ENCODE results near the gene C6orf118. TPM values are rescaled to one million over a fixed set of nuclear protein-coding genes. Genes with fewer than 3 reads are reported as not detected.

The C6orf118 gene
- total and polyA plus RNA-seq, 2 of the 8 experiments (the other 6 are each of a cell fraction or from before 2014, with no cell fraction given), result 0.35 to 0.58 TPM

- H4K91ac ChIP-seq (replicated peaks; ENCODE audit: insufficient read length, low read length), result no peak overlapping the region
- no peak overlapping the region for H2AFZ ChIP-seq (ENCODE audit: low read length)
- H2BK12ac ChIP-seq (ENCODE audit: low read depth, low read length), result no peak overlapping the region
- H3K36me3 ChIP-seq (ENCODE audit: control insufficient read depth in 2 of 4, insufficient read depth in 4 of 4, low read length in 3 of 4), result no peaks in the 10 kb centered on the region
- POLR2A ChIA-PET (ENCODE audit: partially characterized antibody), result no interaction called here
- H2BK5ac ChIP-seq (ENCODE audit: low read depth, low read length), result no peak overlapping the region
- FAIRE-seq (no peak), DNase-seq (ENCODE audit: low read depth in 1 of 2, low spot score in 2 of 2) (no peak)
- no peak overlapping the region for H2AK5ac ChIP-seq (ENCODE audit: low read depth, low read length)
- WGBS, 2 experiments (ENCODE audit: extremely low coverage in 1 of 2, insufficient coverage in 1 of 2, insufficient read length in 1 of 2, insufficient replicate concordance in 2 of 2, low coverage in 1 of 2, low lambda C conversion rate in 2 of 2, missing lambda C conversion rate in 1 of 2), result 88% methylated on average over 3 of the region's 3 CpGs; no CpG with 5 or more reads in 1 of the 2 experiments
- no peak overlapping the region for H3K23ac ChIP-seq (ENCODE audit: insufficient read length)
- no peak overlapping the region for H3K4me3 ChIP-seq (ENCODE audit: extremely low read depth in 1 of 4, insufficient read depth in 2 of 4, low read depth in 3 of 4, low read length in 4 of 4)
- H3K56ac ChIP-seq (replicated peaks; ENCODE audit: insufficient read length, low read depth, low read length), result no peak overlapping the region
- CTCF ChIA-PET (ENCODE audit: partially characterized antibody), result interaction anchor here (0.7 kb wide), 2 partner anchors 15 to 284 kb away, joined by 3 read pairs; no protein-coding TSS in a partner anchor
- no peak overlapping the region for H4K8ac ChIP-seq (ENCODE audit: extremely low read depth, insufficient read depth, low read length)
- H2BK120ac ChIP-seq (replicated peaks; ENCODE audit: low read depth, low read length), result no peak overlapping the region
- no peaks in the 10 kb centered on the region for H3K79me1 ChIP-seq (ENCODE audit: low read depth, low read length)
- H3K4ac ChIP-seq (replicated peaks; ENCODE audit: insufficient read length, low read depth, low read length), result no peak overlapping the region
- TF ChIP-seq CHD1 (IDR thresholded peaks at IDR 0.05; ENCODE audit: low read depth, low read length), result no peak
- TF ChIP-seq RBBP5 (IDR thresholded peaks at IDR 0.05; ENCODE audit: borderline replicate concordance, low read depth, low read length), result no peak
- TF ChIP-seq KDM1A (IDR thresholded peaks at IDR 0.05; ENCODE audit: borderline replicate concordance, low read length), result no peak
- no peak for TF ChIP-seq ATF2 (IDR thresholded peaks at IDR 0.05; ENCODE audit: low read length)
- no peak for TF ChIP-seq ZNF274 (IDR thresholded peaks at IDR 0.05; ENCODE audit: borderline replicate concordance, extremely low read depth, low read length)
- no peak for TF ChIP-seq TAF7 (optimal IDR thresholded peaks at IDR 0.05; ENCODE audit: borderline replicate concordance, low read depth, low read length)
- no peak for TF ChIP-seq SP4 (IDR thresholded peaks at IDR 0.05; ENCODE audit: low read length)
- H3K27me3 ChIP-seq (replicated peaks in 1 of 4; ENCODE audit: control insufficient read depth in 3 of 4, extremely low read depth in 1 of 4, insufficient read depth in 3 of 4, low read length in 3 of 4), result no peaks in the 10 kb centered on the region
- no peak overlapping the region for H2BK15ac ChIP-seq (ENCODE audit: low read length)
- H3K9ac ChIP-seq (replicated peaks in 1 of 4; ENCODE audit: extremely low read depth in 1 of 4, low read depth in 3 of 4, low read length in 3 of 4), result no peak overlapping the region
- no peak overlapping the region for H3K27ac ChIP-seq (ENCODE audit: low read depth, low read length)
- H2BK20ac ChIP-seq (ENCODE audit: low read length), result no peak overlapping the region
- H3K79me2 ChIP-seq (ENCODE audit: control insufficient read depth in 1 of 2, insufficient read depth in 2 of 2, low read length in 2 of 2), result no peaks in the 10 kb centered on the region
- no peaks in the 10 kb centered on the region for H4K20me1 ChIP-seq (replicated peaks in 1 of 2; ENCODE audit: control insufficient read depth in 1 of 2, insufficient read depth in 2 of 2, low read length in 2 of 2)
- no peak overlapping the region for H4K5ac ChIP-seq (ENCODE audit: insufficient read length, low read depth, low read length)
- no peak overlapping the region for H3K14ac ChIP-seq (ENCODE audit: insufficient read length)
- no peak overlapping the region for H3K4me2 ChIP-seq (ENCODE audit: insufficient read depth in 1 of 2, low read depth in 2 of 2, low read length in 2 of 2)
- no peaks in the 10 kb centered on the region for H3K9me3 ChIP-seq (ENCODE audit: insufficient read depth in 2 of 2, low read depth in 1 of 2, low read length in 1 of 2)
- H3K23me2 ChIP-seq (ENCODE audit: low read depth, low read length), result no peaks in the 10 kb centered on the region
- peaks cover 0 to 5% (median 4%) of the 10 kb centered on the region in 4 experiments; a peak in 2 of 7 replicates for H3K4me1 ChIP-seq (replicated peaks in 1 of 4; ENCODE audit: control insufficient read depth in 3 of 4, insufficient read depth in 4 of 4, low read length in 3 of 4)
- no peak overlapping the region for H3K18ac ChIP-seq (ENCODE audit: extremely low read depth, low read length)
Observed at GRCh38 chr6:165249808-165250207, 59.6 kb downstream of the C6orf118 start.
